Mesothelial cell of epicardium (in vitro differentiated cells): Measurements from ENCODE around the gene C17orf113. TPM values are rescaled to one million over a fixed set of nuclear protein-coding genes. Genes with fewer than 3 reads are reported as not detected.

Experiments used
- DNase-seq, 2 experiments: peaks; one replicate each; pipeline ENCODE4 v3.0.0; 2021; ENCODE audit warnings: low spot score in 2 of 2; ENCODE audit not compliant: unreplicated experiment in 2 of 2
- H3K27ac Mint-ChIP-seq: 2 replicates; pipeline ENCODE4 v1.8.0; 2021; ENCODE audit warnings: mixed read lengths
- H3K27me3 Mint-ChIP-seq: 2 replicates; pipeline ENCODE4 v1.8.0; 2021; ENCODE audit warnings: low read depth, mixed read lengths
- H3K36me3 Mint-ChIP-seq: 2 replicates; pipeline ENCODE4 v1.8.0; 2021; ENCODE audit warnings: mixed read lengths
- H3K4me1 Mint-ChIP-seq: 2 replicates; pipeline ENCODE4 v1.8.0; 2021; ENCODE audit warnings: mixed read lengths
- H3K4me3 Mint-ChIP-seq: 2 replicates; pipeline ENCODE4 v1.8.0; 2021; ENCODE audit warnings: mild to moderate bottlenecking, moderate library complexity, mixed read lengths
- H3K9me3 Mint-ChIP-seq: 2 replicates; pipeline ENCODE4 v1.8.0; 2021; ENCODE audit warnings: mixed read lengths
- total RNA-seq: library from RNA; stranded (reverse); gene quantifications from 3 replicates; pipeline ENCODE4 v1.2.1, GENCODE V29; 2021
- TF ChIP-seq, protein P1 (sequence below): fragments of 200-600 bp; sonication (generic); IDR thresholded peaks from one replicate; pipeline ENCODE4 v1.5.0; 2021; ENCODE audit warnings: antibody characterized with exemption; ENCODE audit not compliant: unreplicated experiment

C17orf113 gene
- total RNA-seq, 1 donor from 2014 or later, result 5.1 TPM

DNA sequence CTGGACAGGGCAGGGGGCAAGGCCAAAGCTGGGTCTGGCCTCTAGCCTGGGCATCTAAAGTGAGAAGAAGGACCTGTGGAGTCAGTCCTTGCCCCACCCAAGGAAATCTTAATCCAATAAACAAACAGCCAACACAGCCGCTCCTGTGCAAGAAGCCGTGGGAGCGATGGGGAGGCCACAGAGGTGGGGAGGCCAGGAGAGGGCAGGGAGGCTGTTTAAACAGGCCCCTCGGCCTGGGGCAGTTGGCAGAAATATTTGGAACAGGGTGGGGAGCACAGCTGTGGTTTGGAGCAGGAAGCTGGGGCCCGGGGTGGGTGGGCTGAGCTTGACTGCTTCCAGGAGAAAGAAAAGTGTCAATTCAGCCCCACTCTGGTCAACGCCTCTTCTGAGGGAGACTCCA, 42.5 kb upstream of the C17orf113 start:
- no peak overlapping the region for H3K4me3 Mint-ChIP-seq
- no peak for DNase-seq
- no peak overlapping the region for H3K27ac Mint-ChIP-seq
- H3K9me3 Mint-ChIP-seq, result no peaks in the 10 kb centered on the region
- TF ChIP-seq, protein P1, sequence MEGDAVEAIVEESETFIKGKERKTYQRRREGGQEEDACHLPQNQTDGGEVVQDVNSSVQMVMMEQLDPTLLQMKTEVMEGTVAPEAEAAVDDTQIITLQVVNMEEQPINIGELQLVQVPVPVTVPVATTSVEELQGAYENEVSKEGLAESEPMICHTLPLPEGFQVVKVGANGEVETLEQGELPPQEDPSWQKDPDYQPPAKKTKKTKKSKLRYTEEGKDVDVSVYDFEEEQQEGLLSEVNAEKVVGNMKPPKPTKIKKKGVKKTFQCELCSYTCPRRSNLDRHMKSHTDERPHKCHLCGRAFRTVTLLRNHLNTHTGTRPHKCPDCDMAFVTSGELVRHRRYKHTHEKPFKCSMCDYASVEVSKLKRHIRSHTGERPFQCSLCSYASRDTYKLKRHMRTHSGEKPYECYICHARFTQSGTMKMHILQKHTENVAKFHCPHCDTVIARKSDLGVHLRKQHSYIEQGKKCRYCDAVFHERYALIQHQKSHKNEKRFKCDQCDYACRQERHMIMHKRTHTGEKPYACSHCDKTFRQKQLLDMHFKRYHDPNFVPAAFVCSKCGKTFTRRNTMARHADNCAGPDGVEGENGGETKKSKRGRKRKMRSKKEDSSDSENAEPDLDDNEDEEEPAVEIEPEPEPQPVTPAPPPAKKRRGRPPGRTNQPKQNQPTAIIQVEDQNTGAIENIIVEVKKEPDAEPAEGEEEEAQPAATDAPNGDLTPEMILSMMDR, result no peak
- H3K27me3 Mint-ChIP-seq, result peaks cover 45% of the 10 kb centered on the region
- no peaks in the 10 kb centered on the region for H3K36me3 Mint-ChIP-seq
- H3K4me1 Mint-ChIP-seq, result peaks cover 10% of the 10 kb centered on the region

DNA sequence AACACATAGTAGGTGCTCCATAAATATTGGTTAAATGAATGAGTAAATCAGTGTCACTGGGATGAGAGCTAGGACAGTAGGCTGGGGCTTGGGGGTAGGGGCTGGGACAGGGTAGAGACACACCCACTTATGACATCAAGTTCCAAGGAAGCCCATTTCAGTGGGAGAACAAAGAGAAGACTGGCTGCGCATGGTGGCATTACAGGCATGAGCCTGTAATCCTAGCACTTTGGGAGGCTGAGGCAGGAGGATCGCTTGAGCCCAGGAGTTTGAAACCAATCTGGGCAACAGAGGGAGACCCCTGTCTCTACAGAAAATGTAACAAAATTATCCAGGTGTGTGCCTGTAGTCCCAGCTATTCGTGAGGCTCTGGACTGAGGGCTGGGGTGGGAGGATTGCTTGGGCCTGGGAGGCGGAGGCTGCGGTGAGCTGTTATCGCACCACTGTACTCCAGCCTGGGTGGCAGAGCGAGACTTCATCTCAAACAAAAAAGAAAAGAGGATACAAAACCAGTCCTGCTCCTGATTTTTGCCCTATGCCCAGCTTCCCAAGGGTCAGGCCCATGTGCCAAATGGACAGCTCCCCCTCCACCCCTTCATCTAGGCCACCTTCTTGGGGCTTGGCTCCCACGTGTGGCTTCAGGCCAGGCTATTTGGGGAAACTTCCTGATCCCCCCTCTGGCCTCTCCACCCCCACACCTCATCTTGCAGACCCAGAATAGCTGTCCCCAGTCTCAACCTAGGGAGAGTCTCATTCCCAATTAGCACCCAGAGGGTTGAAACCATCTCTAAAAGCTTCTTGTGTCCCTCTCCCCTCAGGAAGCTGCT, 40.8 kb upstream of the C17orf113 start:
- H3K4me3 Mint-ChIP-seq, result no peak overlapping the region
- TF ChIP-seq, protein P1, result no peak
- no peak for DNase-seq
- H3K27ac Mint-ChIP-seq, result no peak overlapping the region
- H3K4me1 Mint-ChIP-seq, result peaks cover 13% of the 10 kb centered on the region
- peaks cover 28% of the 10 kb centered on the region for H3K27me3 Mint-ChIP-seq
- no peaks in the 10 kb centered on the region for H3K9me3 Mint-ChIP-seq
- H3K36me3 Mint-ChIP-seq, result no peaks in the 10 kb centered on the region

DNA sequence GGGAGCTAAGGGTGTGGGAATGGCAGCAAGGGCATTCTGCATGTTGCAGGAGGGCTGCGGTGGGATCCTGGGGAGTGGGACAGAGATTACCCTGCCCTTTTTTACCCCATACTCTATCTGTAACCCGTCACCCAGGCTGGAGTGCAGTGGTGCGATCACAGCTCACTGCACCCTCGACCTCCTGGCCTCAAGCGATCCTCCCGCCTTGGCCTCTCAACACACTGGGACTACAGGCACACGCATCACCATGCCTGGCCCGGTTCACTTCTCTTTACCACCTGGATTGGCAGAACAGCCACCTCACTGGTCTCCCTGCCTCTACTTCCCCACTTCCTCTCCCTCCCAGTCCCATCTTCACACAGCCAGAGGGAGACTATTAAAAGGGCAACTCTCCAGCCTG, 38.3 kb upstream of the C17orf113 start:
- H3K9me3 Mint-ChIP-seq, result no peaks in the 10 kb centered on the region
- no peaks in the 10 kb centered on the region for H3K36me3 Mint-ChIP-seq
- TF ChIP-seq, protein P1, result no peak
- DNase-seq, result no peak
- H3K4me1 Mint-ChIP-seq, result peaks cover 13% of the 10 kb centered on the region
- H3K27ac Mint-ChIP-seq, result no peak overlapping the region
- peaks cover 10% of the 10 kb centered on the region for H3K27me3 Mint-ChIP-seq
- no peak overlapping the region for H3K4me3 Mint-ChIP-seq

DNA sequence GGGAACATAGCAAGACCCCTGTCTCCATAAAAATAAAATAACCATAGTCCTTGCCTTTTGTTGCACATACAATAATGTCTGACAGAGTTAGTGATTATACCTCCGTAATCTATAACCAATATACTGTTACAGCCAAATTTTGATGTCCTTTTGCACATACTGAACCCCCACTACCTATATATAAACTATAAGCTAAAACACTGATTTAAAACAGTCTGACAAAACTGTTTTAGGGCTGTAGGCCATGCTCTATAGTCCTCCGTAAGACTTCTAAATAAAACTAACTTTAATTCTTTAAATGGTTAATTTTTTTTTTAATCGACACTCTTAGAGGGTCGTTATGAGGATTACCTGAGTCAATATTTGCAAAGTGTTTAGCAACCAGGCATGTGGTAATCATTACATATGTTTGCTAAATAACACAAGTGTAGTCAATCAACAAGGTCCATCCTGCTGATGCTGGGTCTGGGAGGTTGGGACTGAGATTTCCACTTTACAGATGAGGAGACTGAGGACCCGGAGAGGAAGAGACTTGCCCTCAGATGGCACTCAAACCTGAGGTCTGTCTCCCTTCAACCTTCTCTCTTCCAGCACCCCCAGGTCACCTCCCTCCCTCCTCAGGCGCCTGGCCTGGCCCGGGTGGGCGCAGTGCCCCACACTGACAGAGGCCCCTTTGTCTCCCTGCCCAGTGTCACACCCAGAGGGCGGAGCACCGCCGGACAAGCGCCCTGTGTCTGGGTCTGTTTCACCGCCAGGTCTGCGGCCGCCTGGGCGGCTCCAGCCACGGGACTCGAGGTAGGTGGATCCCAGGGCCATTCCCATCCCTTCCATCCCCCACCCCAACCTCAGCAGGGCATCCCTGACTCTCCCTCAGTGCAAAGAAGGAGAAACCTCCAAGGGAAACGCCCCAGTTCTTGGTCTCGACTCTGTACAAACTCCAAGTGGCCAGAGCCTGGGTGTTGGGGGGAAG, 37.6 kb upstream of the C17orf113 start:
- Mint-ChIP-seq H3K4me1 (peaks cover 13% of the 10 kb centered on the region), H3K9me3 (no peaks in the 10 kb centered on the region), H3K27ac (no peak overlapping the region), H3K27me3 (peaks cover 7% of the 10 kb centered on the region), H3K4me3 (no peak overlapping the region), H3K36me3 (no peaks in the 10 kb centered on the region)
- TF ChIP-seq, protein P1, result no peak
- no peak for DNase-seq

DNA sequence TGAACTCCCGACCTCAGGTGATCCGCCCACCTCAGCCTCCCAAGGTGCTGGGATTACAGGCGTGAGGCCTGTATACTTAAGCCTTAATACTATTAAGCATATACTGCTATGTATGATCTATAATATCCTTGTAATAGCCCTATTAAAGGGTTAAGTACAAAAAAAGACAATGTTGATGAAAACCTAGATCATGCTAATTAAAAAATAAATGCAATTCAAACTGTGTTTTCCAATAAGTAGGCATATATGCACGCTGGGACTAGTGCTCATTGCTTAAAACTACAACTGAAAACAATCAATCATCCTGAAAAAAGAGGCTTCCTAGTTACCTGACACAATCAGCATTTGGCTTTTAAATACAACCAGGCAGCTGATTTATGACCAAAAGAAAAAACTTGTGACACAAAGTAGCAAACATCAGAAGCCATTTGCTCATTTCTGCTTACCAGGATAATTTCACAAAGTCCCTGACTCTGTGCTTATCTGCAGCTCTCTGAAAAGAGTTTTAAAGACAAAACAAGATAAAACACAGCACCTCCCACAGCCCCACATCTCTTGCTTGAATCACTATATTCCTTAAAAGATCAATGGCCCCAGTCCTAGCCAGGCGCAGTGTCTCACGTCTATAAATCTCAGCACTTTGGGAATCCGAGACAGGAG, 36.8 kb upstream of the C17orf113 start:
- H3K9me3 Mint-ChIP-seq, result no peaks in the 10 kb centered on the region
- peaks cover 13% of the 10 kb centered on the region for H3K4me1 Mint-ChIP-seq
- H3K27me3 Mint-ChIP-seq, result peaks cover 7% of the 10 kb centered on the region
- TF ChIP-seq, protein P1, result no peak
- H3K4me3 Mint-ChIP-seq, result no peak overlapping the region
- H3K27ac Mint-ChIP-seq, result peak overlapping the region; percentile 5
- H3K36me3 Mint-ChIP-seq, result no peaks in the 10 kb centered on the region
- no peak for DNase-seq
